GM20000 (cell line): ENCODE results near the gene AGAP6.
A peak's percentile ranks its signal among the peaks of the same experiment; 100 is the strongest.
"Not testable (repeated sequence)": the region's sequence is repeated elsewhere in the genome, so short reads cannot be mapped to it uniquely, and the experiment has no call there.

Experiments
- DNase-seq: peaks from one replicate; pipeline ENCODE4 v3.0.0; 2012; ENCODE audit warnings: low spot score

Gene AGAP6

GRCh38 chr10:49988376-49988775 lies at the start of gene AGAP6:
AGAP6 (plus strand) TSS chr10:49988406; CDS start chr10:49988716, 310 bp downstream.
- DNase-seq: not testable (repeated sequence)

GRCh38 chr10:49941447-49942338 lies 46.5 kb upstream of the AGAP6 start, which contains the start of the genes PARG and TIMM23B:
PARG (minus strand) TSS chr10:49942027; CDS start chr10:49941725, 302 bp downstream.
TIMM23B (plus strand) TSS chr10:49942053; CDS start chr10:49942195, 142 bp downstream.
- DNase-seq: peak; percentile 46

GRCh38 chr10:49942339-49942705 lies 45.9 kb upstream of the AGAP6 start:
- not testable (repeated sequence) for DNase-seq

- DNase-seq: not testable (repeated sequence)
Observed at GRCh38 chr10:49943607-49944006, 44.6 kb upstream of the AGAP6 start.

- DNase-seq: not testable (repeated sequence)
Observed at GRCh38 chr10:49948142-49948541, 40.1 kb upstream of the AGAP6 start.

- DNase-seq: not testable (repeated sequence)
Observed at GRCh38 chr10:49948737-49949136, 39.5 kb upstream of the AGAP6 start.

GRCh38 chr10:49952006-49952405 lies 36.2 kb upstream of the AGAP6 start:
- not testable (repeated sequence) for DNase-seq

- not testable (repeated sequence) for DNase-seq
Observed at GRCh38 chr10:49953122-49953521, 35.1 kb upstream of the AGAP6 start.

GRCh38 chr10:49970331-49970857 lies 17.8 kb upstream of the AGAP6 start:
- DNase-seq: not testable (repeated sequence)

GRCh38 chr10:49971466-49971865 lies 16.7 kb upstream of the AGAP6 start:
- DNase-seq: not testable (repeated sequence)

- DNase-seq: not testable (repeated sequence)
Observed at GRCh38 chr10:49972094-49972493, 16.1 kb upstream of the AGAP6 start.

- not testable (repeated sequence) for DNase-seq
Observed at GRCh38 chr10:49977756-49978155, 10.4 kb upstream of the AGAP6 start.

GRCh38 chr10:49987207-49987606 lies 999 bp upstream of the AGAP6 start:
- DNase-seq: not testable (repeated sequence)

GRCh38 chr10:49995321-49995720 lies 7.1 kb downstream of the AGAP6 start:
- DNase-seq: not testable (repeated sequence)

GRCh38 chr10:50014024-50014423 lies 25.8 kb downstream of the AGAP6 start:
- DNase-seq: not testable (repeated sequence)

- DNase-seq: not testable (repeated sequence)
Observed at GRCh38 chr10:50015596-50016220, 27.5 kb downstream of the AGAP6 start.

GRCh38 chr10:50016926-50017325 lies 28.7 kb downstream of the AGAP6 start:
- DNase-seq: not testable (repeated sequence)

- not testable (repeated sequence) for DNase-seq
Observed at GRCh38 chr10:50017646-50018045, 29.4 kb downstream of the AGAP6 start.

- not testable (repeated sequence) for DNase-seq
Observed at GRCh38 chr10:50019279-50019678, 31.1 kb downstream of the AGAP6 start.

GRCh38 chr10:50020451-50021024 lies 32.3 kb downstream of the AGAP6 start:
- DNase-seq: not testable (repeated sequence)
